Activated CD4-positive, alpha-beta T cell treated with anti-CD3 and anti-CD28 coated beads, Interleukin-2, amount 10 ng/mL, durations not matched to agents 7 days and 5 days (primary cell): ENCODE data around the gene PFKL. TPM values are rescaled to one million over a fixed set of nuclear protein-coding genes. Genes with fewer than 3 reads are reported as not detected.
A peak's percentile ranks its signal among the peaks of the same experiment; 100 is the strongest.
"Not testable (repeated sequence)": the region's sequence is repeated elsewhere in the genome, so short reads cannot be mapped to it uniquely, and the experiment has no call there.

ENCODE experiments used
- CTCF ChIA-PET: fragments of 350-600 bp; sonication (Branson Sonifier 250); formaldehyde crosslinking; loops from one replicate; lab custom pipeline; 2021; ENCODE audit warnings: antibody characterized with exemption; lab: Charles Lee
- POLR2A ChIA-PET: fragments of 350-600 bp; sonication (Branson Sonifier 250); formaldehyde crosslinking; loops from one replicate; lab custom pipeline; 2021; ENCODE audit warnings: antibody characterized with exemption; lab: Charles Lee
- DNase-seq: peaks from one replicate; pipeline ENCODE4 v3.0.0-alpha.2; 2020
- H3K27ac Mint-ChIP-seq: one replicate; pipeline ENCODE4 v1.8.0; 2021; ENCODE audit warnings: mild to moderate bottlenecking, moderate library complexity, mixed read lengths
- H3K27me3 Mint-ChIP-seq: one replicate; pipeline ENCODE4 v1.8.0; 2021; ENCODE audit warnings: mixed read lengths
- H3K36me3 Mint-ChIP-seq: one replicate; pipeline ENCODE4 v1.8.0; 2021; ENCODE audit warnings: low read depth, mixed read lengths
- H3K4me1 Mint-ChIP-seq: one replicate; pipeline ENCODE4 v1.8.0; 2021; ENCODE audit warnings: mixed read lengths
- H3K4me3 Mint-ChIP-seq: one replicate; pipeline ENCODE4 v1.8.0; 2021; ENCODE audit warnings: mild to moderate bottlenecking, moderate library complexity, mixed read lengths
- H3K9me3 Mint-ChIP-seq: one replicate; pipeline ENCODE4 v1.8.0; 2021; ENCODE audit warnings: mixed read lengths
- total RNA-seq, 2 experiments: library from RNA; stranded (reverse); gene quantifications; one replicate each; pipeline ENCODE4 v1.2.3, GENCODE V29; 2021

PFKL gene
- total RNA-seq, 2 experiments from 2014 or later: 190 to 210 TPM

DNA sequence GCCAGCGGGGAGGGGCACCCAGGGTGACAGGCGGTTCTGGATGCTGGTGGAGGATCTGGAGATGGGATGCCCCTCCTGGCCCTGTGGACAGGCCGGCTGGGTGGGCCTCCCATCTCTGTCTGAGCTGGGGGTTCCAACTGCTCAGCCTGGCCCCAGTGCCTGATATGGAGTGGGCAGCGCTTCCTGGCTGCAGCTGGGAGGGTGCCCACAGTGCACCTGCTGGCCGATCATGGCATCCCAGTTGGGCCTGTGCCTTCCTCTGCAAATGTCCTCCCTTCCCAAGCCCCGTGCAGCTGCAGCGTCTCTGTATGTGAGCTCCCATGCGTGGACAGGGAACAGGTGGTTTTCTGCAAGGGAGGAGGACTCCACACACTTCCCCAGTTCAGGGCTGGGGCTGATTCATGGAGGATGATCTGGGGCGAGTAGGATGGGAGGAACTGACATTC is 2.1 kb downstream of the PFKL start:
- peaks cover 10% of the 10 kb centered on the region for H3K36me3 Mint-ChIP-seq
- no peak for DNase-seq
- peak overlapping the region; percentile 46 for H3K27ac Mint-ChIP-seq
- H3K9me3 Mint-ChIP-seq: no peaks in the 10 kb centered on the region
- POLR2A ChIA-PET: no interaction called here
- peak overlapping the region; percentile 81 for H3K4me3 Mint-ChIP-seq
- no peaks in the 10 kb centered on the region for H3K27me3 Mint-ChIP-seq
- peaks cover 61% of the 10 kb centered on the region for H3K4me1 Mint-ChIP-seq
- CTCF ChIA-PET: interaction anchor here (0.8 kb wide), 1 partner anchor 213 kb away, joined by 3 read pairs; no protein-coding TSS in a partner anchor

DNA sequence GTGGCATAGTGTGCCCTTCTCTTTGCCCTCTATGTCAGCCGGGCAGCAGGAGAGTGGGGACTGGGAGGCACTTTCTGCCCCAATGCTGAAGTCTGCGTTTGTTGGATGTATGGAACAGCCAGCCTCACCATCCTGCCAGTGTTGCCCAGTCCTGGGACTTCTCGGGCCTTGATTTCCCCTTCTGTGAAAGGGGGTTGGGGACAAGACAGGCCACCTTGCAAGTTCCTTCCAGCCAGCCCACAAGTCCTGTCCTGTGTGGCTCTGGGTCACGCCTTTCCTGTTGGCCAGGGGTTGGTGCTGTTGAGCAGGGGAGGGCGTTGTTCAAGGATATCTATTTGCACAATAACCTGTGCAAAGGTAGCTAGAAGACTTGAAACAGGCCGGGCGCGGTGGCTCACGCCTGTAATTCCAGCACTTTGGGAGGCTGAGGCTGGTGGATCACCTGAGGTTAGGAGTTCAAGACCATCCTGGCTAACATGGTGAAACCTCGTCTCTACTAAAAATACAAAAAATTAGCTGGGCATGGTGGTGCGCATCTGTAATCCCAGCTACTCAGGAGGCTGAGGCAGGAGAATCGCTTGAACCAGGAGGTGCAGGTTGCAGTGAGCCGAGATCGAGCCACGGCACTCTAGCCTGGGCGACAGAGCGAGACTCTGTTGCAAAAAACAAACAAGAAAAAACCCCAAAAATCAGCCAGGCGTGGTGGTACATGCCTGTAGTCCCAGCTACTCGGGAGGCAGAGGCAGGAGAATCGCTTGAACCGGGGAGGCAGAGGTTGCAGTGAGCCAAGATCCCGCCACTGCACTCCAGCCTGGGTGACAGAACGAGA is 2.9 kb downstream of the PFKL start:
- H3K36me3 Mint-ChIP-seq: peaks cover 13% of the 10 kb centered on the region
- H3K9me3 Mint-ChIP-seq, H3K27me3 Mint-ChIP-seq, DNase-seq, POLR2A ChIA-PET, CTCF ChIA-PET: not testable (repeated sequence)
- peaks cover 55% of the 10 kb centered on the region for H3K4me1 Mint-ChIP-seq
- peak overlapping the region; percentile 46 for H3K27ac Mint-ChIP-seq
- H3K4me3 Mint-ChIP-seq: peak overlapping the region; percentile 81

DNA sequence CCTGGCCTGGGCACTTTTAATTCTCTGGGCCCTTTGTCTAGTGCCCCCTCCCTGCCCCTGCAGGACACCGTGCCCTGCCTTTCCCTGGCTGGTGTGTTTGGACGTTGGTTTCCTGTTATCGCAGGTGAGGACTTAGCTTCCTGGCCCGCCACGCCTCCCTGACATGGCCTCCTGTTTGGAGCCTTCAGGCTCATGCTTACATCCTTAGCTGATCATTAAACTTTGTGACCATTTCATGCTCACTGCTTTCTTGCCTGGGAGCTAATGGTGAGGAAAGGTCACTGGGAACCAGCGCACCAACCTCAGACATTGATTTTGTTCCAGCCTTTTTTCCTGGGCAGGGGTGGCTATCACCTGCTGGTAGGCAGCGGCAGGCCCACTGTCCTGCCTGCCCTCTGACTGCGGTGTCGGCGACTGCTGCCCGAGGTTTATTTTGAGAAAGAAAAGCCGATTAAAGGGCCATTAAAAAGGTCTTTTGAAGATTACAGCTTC is 3.7 kb downstream of the PFKL start:
- ChIA-PET POLR2A (no interaction called here), CTCF (interaction anchor here (1.2 to 1.5 kb wide), 2 partner anchors 9 to 10 kb away, joined by 3 to 5 read pairs; no protein-coding TSS in a partner anchor)
- peak; percentile 30 for DNase-seq
- H3K27me3 Mint-ChIP-seq: no peaks in the 10 kb centered on the region
- H3K27ac Mint-ChIP-seq: peak overlapping the region; percentile 84
- H3K9me3 Mint-ChIP-seq: no peaks in the 10 kb centered on the region
- peak overlapping the region; percentile 65 for H3K4me3 Mint-ChIP-seq
- peaks cover 47% of the 10 kb centered on the region for H3K4me1 Mint-ChIP-seq
- H3K36me3 Mint-ChIP-seq: peaks cover 19% of the 10 kb centered on the region

DNA sequence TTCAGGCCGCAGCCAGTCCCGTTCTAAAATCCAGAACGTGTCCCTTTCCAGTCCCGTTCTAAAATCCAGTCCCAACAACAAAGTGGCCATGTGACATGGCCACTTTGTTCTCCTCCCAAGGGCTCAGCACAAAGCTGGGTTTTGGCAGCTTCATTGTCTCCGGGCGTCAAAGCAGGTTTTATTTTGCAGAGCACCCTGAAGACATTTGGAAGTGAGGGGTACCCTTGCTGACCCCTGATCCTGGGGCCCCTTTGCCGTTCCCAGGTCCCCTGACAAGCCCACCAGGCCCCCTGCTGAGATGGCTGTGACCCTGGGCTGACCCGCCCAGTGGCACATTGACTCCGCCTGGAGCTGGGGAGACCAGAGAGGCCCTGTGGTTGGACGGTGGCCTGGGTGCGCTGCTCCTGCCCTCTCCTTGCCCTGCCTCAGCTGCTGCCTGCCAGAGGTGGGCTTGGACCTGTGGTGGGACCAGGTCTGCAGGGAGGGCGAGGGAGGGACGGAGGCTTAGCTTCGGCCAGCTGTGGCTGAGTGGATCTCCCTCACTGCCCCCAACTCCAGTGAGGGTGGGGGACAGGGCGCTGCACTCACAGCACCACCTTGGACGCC is 4.3 kb downstream of the PFKL start:
- CTCF ChIA-PET: interaction anchor here (1.2 to 1.5 kb wide), 3 partner anchors 9 to 18 kb away, joined by 3 to 5 read pairs (median 3); no protein-coding TSS in a partner anchor
- Mint-ChIP-seq H3K27ac (peak overlapping the region; percentile 84), H3K4me3 (no peak overlapping the region), H3K4me1 (peaks cover 43% of the 10 kb centered on the region), H3K36me3 (peaks cover 22% of the 10 kb centered on the region), H3K27me3 (no peaks in the 10 kb centered on the region), H3K9me3 (no peaks in the 10 kb centered on the region)
- POLR2A ChIA-PET: no interaction called here
- no peak for DNase-seq

DNA sequence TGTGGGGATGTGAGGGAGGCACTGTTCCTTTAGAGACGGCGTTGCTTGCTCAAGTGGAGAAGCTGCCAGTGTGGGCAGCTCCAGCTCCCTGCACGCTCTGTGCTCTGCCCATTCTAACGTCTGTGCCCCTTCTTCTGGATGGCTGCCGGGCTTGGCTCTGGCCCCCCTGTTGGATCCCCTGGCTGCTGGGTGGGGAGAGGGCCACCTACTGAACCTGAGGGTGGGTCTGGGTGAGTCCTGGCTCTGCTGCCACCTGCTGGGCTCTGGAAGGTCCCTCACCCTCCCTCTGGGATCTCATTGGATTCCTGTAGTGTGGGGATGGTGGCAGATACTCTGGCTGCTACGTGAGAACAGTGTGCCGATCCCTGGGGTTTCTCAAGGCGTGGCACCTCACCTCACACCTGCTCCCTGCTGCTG is 5.0 kb downstream of the PFKL start:
- peaks cover 39% of the 10 kb centered on the region for H3K4me1 Mint-ChIP-seq
- peak; percentile 54 for DNase-seq
- POLR2A ChIA-PET: no interaction called here
- peaks cover 23% of the 10 kb centered on the region for H3K36me3 Mint-ChIP-seq
- no peaks in the 10 kb centered on the region for H3K9me3 Mint-ChIP-seq
- H3K27me3 Mint-ChIP-seq: no peaks in the 10 kb centered on the region
- H3K27ac Mint-ChIP-seq: peak overlapping the region; percentile 54
- no peak overlapping the region for H3K4me3 Mint-ChIP-seq
- CTCF ChIA-PET: interaction anchor here (1.2 to 1.5 kb wide), 3 partner anchors 8 to 17 kb away, joined by 3 to 5 read pairs (median 3); no protein-coding TSS in a partner anchor

DNA sequence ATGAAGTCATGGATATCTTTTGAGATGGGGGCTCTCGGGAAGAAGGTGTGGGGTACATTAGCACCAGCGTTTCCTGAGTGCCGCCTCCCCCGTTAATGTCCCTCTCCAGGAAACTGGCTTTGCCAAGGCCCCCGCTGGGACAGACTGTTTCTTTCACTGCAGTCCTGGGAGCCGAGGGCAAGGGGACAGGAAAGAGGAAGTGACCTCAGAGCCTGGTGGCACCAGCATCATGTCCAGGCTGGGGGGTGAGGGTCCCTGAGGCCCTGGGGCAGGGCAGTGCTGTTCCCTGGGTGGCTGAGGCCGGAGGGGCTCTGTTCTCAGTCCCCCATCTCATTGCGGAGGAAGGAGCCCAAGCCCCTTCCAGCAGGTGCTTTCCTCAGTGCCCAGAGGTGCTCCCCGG is 5.8 kb downstream of the PFKL start:
- Mint-ChIP-seq H3K27me3 (no peaks in the 10 kb centered on the region), H3K4me3 (no peak overlapping the region), H3K36me3 (peaks cover 23% of the 10 kb centered on the region), H3K4me1 (peaks cover 38% of the 10 kb centered on the region), H3K9me3 (no peaks in the 10 kb centered on the region), H3K27ac (no peak overlapping the region)
- no peak for DNase-seq
- ChIA-PET POLR2A (no interaction called here), CTCF (interaction anchor here (0.6 kb wide), 1 partner anchor 238 kb away, joined by 4 read pairs; no protein-coding TSS in a partner anchor)

DNA sequence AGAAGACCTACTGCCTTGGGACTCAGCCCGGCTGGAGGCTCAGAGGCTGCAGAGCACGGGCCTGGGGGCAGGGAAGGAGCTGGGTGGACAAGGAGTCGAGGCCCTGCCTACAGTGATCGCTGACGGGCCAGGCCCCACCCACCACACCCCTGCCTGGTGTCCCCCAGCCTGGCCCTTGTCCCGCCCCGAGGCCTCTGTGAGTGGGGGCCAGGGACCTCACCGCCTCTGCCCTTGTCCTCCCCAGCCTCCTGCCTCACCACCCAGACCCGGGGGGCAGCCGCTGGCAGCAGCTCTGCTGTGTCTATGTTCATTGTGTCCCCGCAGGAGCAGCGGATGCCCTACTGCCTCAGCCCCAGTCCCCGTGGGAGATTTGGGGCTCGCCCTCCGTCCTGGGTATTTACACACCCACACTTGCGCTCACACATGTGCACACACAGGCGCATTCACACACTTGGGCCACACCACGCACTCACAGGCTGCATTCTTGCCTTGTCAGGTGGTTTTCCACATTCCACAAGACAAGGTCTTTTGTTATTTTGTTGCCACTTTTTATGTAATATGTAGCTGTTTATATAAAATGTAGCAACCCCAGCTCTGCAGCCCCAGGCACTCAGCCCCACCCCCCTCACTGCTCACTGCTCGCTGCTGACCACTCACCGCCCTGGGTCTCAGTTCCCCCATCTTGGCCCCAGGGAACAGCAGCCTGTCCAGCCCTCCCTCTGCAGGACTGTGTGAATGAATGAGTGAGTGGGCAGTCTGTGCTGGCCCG is 7.3 kb downstream of the PFKL start:
- H3K9me3 Mint-ChIP-seq: no peaks in the 10 kb centered on the region
- H3K36me3 Mint-ChIP-seq: peaks cover 29% of the 10 kb centered on the region
- CTCF ChIA-PET: interaction anchor here (1.3 kb wide), 1 partner anchor 9 kb away, joined by 3 read pairs; no protein-coding TSS in a partner anchor
- POLR2A ChIA-PET: no interaction called here
- DNase-seq: no peak
- no peaks in the 10 kb centered on the region for H3K27me3 Mint-ChIP-seq
- H3K4me1 Mint-ChIP-seq: peaks cover 24% of the 10 kb centered on the region
- H3K4me3 Mint-ChIP-seq: no peak overlapping the region
- no peak overlapping the region for H3K27ac Mint-ChIP-seq

DNA sequence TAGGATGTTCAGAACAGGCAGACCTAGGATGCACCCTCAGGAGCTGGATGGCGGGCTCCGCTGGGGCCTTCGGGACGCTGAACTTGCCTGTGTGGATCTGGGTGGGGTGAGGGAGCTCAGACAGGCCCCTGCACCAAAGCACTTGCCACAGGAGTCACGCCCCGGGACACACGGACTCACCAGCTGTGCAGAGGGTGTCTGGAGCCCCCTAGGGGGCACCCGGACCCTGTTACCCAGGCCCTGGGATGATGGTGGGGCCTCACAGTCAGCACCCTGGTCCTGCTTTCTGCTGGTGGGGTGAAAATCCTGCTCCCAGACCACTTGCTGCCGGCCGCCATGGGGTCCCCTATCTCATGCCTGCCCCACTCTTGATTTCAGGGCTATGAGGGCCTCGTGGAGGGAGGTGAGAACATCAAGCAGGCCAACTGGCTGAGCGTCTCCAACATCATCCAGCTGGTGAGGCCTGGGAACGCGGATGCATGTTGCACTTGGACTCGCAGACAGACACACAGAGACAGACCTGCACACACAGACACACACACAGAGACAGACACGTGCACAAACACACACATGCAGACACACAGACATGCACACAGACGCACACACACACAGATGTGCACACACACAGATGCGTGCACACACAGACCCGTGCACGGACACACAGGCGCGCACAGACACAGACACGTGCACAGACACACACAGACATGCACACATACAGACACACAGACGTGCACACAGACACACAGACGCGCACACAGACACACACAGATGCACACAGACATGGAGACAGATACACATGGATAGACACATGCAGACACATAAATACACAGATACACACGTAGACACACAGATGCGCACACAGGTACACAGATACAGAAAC is 11.0 kb downstream of the PFKL start:
- Mint-ChIP-seq H3K4me1 (no peaks in the 10 kb centered on the region), H3K9me3 (no peaks in the 10 kb centered on the region), H3K27ac (no peak overlapping the region), H3K4me3 (no peak overlapping the region), H3K36me3 (peaks cover 22% of the 10 kb centered on the region), H3K27me3 (no peaks in the 10 kb centered on the region)
- ChIA-PET POLR2A (no interaction called here), CTCF (interaction anchor here (1.9 kb wide), 1 partner anchor 13 kb away, joined by 5 read pairs; no protein-coding TSS in a partner anchor)
- DNase-seq: no peak

DNA sequence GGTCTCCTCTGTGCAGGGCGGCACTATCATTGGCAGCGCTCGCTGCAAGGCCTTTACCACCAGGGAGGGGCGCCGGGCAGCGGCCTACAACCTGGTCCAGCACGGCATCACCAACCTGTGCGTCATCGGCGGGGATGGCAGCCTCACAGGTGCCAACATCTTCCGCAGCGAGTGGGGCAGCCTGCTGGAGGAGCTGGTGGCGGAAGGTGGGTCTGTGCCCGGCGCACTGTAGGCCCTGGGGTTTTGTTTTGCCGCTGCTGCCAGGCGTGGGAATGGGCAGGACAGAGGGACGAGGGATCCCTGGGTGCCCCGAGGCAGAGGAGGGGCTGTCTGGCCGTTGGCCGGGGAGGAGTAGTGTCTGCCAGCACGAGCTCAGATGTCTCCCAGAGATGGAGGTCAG is 12.2 kb downstream of the PFKL start:
- H3K4me3 Mint-ChIP-seq: no peak overlapping the region
- no peak overlapping the region for H3K27ac Mint-ChIP-seq
- H3K36me3 Mint-ChIP-seq: peaks cover 25% of the 10 kb centered on the region
- no peak for DNase-seq
- ChIA-PET CTCF (no interaction called here), POLR2A (no interaction called here)
- H3K4me1 Mint-ChIP-seq: no peaks in the 10 kb centered on the region
- no peaks in the 10 kb centered on the region for H3K9me3 Mint-ChIP-seq
- no peaks in the 10 kb centered on the region for H3K27me3 Mint-ChIP-seq

DNA sequence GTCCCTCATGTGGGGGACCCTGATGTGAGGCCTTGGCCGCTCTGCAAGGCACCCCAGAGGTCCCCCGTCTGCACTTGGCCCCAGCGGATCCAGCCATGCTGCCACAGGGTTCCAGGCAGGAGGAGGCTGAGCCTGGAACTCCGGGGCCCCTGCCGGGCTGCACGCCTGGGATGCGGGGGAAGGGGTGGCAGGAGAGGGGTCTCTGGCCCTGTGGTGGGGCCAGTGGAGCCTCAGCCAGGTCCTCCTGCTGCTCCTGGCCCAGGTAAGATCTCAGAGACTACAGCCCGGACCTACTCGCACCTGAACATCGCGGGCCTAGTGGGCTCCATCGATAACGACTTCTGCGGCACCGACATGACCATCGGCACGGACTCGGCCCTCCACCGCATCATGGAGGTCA is 12.9 kb downstream of the PFKL start:
- POLR2A ChIA-PET: no interaction called here
- DNase-seq: no peak
- Mint-ChIP-seq H3K27ac (no peak overlapping the region), H3K27me3 (no peaks in the 10 kb centered on the region), H3K4me3 (no peak overlapping the region), H3K36me3 (peaks cover 23% of the 10 kb centered on the region), H3K9me3 (no peaks in the 10 kb centered on the region), H3K4me1 (no peaks in the 10 kb centered on the region)
- CTCF ChIA-PET: interaction anchor here (1.0 to 1.3 kb wide), 2 partner anchors 9 to 15 kb away, joined by 3 to 5 read pairs; no protein-coding TSS in a partner anchor

DNA sequence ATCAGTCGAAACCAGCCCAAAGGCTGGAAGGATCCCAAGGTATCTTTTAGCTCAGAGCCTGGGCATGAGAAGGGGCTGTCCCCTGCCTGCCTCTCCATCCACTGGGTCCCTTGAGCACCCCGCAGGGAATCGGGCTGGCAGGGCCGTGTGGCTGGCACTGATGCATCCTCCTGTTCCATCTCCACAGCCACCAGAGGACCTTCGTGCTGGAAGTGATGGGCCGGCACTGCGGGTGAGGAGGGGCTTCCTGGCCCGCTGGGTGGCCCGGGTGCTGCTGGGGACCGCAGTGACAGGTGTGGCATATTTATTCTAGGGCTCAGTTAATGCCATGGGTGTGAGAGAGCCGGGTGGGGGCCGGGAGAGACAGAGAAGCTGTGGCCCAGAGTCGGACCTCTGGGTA is 13.6 kb downstream of the PFKL start:
- Mint-ChIP-seq H3K9me3 (no peaks in the 10 kb centered on the region), H3K36me3 (peaks cover 16% of the 10 kb centered on the region), H3K4me3 (no peak overlapping the region), H3K27ac (no peak overlapping the region), H3K4me1 (no peaks in the 10 kb centered on the region), H3K27me3 (no peaks in the 10 kb centered on the region)
- POLR2A ChIA-PET: no interaction called here
- no peak for DNase-seq
- CTCF ChIA-PET: interaction anchor here (1.0 to 1.3 kb wide), 2 partner anchors 9 to 16 kb away, joined by 3 to 5 read pairs; no protein-coding TSS in a partner anchor
